Tibial artery (tissue), 4 donors: ENCODE results near the gene TMEM258.

Experiments used
- DNase-seq, 2 donors: peaks; one replicate each; pipeline ENCODE4 v3.0.0-alpha.2; 2019
- H3K27ac ChIP-seq, 2 donors: fragments of 200-600 bp; sonication (generic) in 1 of 2; 1 replicate in 1 of 2; 2 replicates in 1 of 2; pipeline ENCODE4 v1.5.1; 2018 to 2019; ENCODE audit warnings: mild to moderate bottlenecking in 1 of 2
- H3K27me3 ChIP-seq, 2 donors: fragments of 200-600 bp; sonication (generic) in 1 of 2; one replicate each; pipeline versions ENCODE4 v1.5.1 to v1.6.0; 2016 to 2019
- H3K36me3 ChIP-seq, 3 donors: fragments of 200-600 bp; sonication (generic) in 2 of 3; one replicate each; pipeline ENCODE4 v1.5.1; 2016 to 2019; ENCODE audit warnings: mild to moderate bottlenecking in 2 of 3
- H3K4me1 ChIP-seq, 4 donors: fragments of 200-600 bp; sonication (generic) in 2 of 4; 1 replicate in 3 of 4; 2 replicates in 1 of 4; pipeline ENCODE4 v1.5.1; 2016 to 2019
- H3K4me3 ChIP-seq, 2 donors: fragments of 200-600 bp; sonication (generic) in 1 of 2; 1 replicate in 1 of 2; 2 replicates in 1 of 2; pipeline ENCODE4 v1.5.1; 2018 to 2019; ENCODE audit warnings: mild to moderate bottlenecking in 2 of 2
- H3K9me3 ChIP-seq, 3 donors: fragments of 200-600 bp; sonication (generic) in 1 of 3; one replicate each; pipeline ENCODE4 v1.5.1; 2016 to 2019
- CTCF ChIP-seq, 2 experiments: fragments of 200-600 bp in 1 of 2; fragments of 450-650 bp in 1 of 2; IDR thresholded peaks; one replicate each; pipeline ENCODE4 v1.5.1; 2017 to 2019; ENCODE audit warnings: antibody characterized with exemption in 2 of 2, mild to moderate bottlenecking in 1 of 2, moderate library complexity in 1 of 2
- intact Hi-C: fragments of 100-400 bp; cut with DNase I; formaldehyde crosslinking; loops from one replicate; pipeline ENCODE4 v1.15.0; 2023; ENCODE audit warnings: low total_unique reads

The TMEM258 gene

GRCh38 chr11:61771985-61772455 is 20.4 kb downstream of the TMEM258 start:
- intact Hi-C loops, result no loop called here
- DNase-seq, result no peak
- TF ChIP-seq CTCF (IDR thresholded peaks at IDR 0.05), result no peak
- H3K27me3 ChIP-seq, result peaks cover 0 to 15% of the 10 kb centered on the region in 2 donors
- no peak overlapping the region for H3K27ac ChIP-seq
- no peaks in the 10 kb centered on the region for H3K9me3 ChIP-seq
- no peak overlapping the region for H3K4me3 ChIP-seq
- no peaks in the 10 kb centered on the region for H3K36me3 ChIP-seq
- peaks cover 0 to 2% (median under 1%) of the 10 kb centered on the region in 4 donors for H3K4me1 ChIP-seq

DNA sequence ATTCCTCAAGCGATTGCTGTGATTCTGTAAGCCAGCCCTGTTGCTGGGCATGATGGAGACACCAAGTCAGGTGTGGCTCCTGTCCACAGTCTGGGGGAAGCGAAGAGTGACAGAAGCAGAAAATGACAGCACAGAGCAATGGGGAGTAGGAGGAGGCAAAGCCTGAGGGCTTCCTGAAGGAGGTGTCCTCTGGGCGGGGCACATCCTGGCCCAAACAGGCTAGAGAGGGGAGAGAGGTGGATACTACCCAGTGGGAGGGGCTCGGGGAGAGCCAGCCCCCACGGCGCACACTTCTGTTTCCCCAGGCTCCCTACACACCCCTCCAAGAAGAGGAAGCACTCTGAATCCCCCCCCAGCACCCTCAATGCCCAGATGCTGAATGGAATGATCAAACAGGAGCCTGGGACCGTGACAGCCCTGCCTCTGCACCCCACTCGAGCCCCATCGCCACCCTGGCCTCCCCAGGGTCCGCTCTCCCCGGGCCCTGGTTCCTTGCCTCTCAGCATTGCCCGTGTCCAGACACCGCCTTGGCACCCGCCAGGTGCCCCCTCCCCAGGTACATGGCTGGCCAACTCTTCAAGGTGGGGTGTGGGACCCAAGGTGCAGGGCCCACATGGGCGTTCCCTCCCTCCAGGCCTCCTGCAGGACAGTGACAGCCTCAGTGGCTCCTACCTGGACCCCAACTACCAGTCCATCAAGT is 21.1 kb downstream of the TMEM258 start:
- no peaks in the 10 kb centered on the region for H3K36me3 ChIP-seq
- H3K4me3 ChIP-seq, result no peak overlapping the region
- no peak for DNase-seq
- TF ChIP-seq CTCF (IDR thresholded peaks at IDR 0.05), result no peak
- H3K9me3 ChIP-seq, result no peaks in the 10 kb centered on the region
- no peaks in the 10 kb centered on the region for H3K4me1 ChIP-seq
- intact Hi-C loops, result no loop called here
- no peak overlapping the region for H3K27ac ChIP-seq
- H3K27me3 ChIP-seq, result peaks cover 0 to 15% of the 10 kb centered on the region in 2 donors

- Histone ChIP-seq H3K36me3 (no peaks in the 10 kb centered on the region), H3K9me3 (no peaks in the 10 kb centered on the region), H3K4me3 (no peak overlapping the region), H3K27ac (no peak overlapping the region), H3K27me3 (peaks cover 0 to 11% of the 10 kb centered on the region in 2 donors), H3K4me1 (no peaks in the 10 kb centered on the region)
- intact Hi-C loops, result no loop called here
- TF ChIP-seq CTCF (IDR thresholded peaks at IDR 0.05), result no peak
- DNase-seq, result no peak
These were observed 22.3 kb downstream of the TMEM258 start for GRCh38 chr11:61769946-61770683.

GRCh38 chr11:61769169-61769920 is 23.1 kb downstream of the TMEM258 start:
- Histone ChIP-seq H3K9me3 (no peaks in the 10 kb centered on the region), H3K36me3 (no peaks in the 10 kb centered on the region), H3K4me1 (no peaks in the 10 kb centered on the region), H3K4me3 (no peak overlapping the region), H3K27me3 (peaks cover 0 to 11% of the 10 kb centered on the region in 2 donors), H3K27ac (no peak overlapping the region)
- intact Hi-C loops, result no loop called here
- no peak for DNase-seq
- no peak for TF ChIP-seq CTCF (IDR thresholded peaks at IDR 0.05)

GRCh38 chr11:61768376-61769076 is 23.9 kb downstream of the TMEM258 start:
- Histone ChIP-seq H3K9me3 (no peaks in the 10 kb centered on the region), H3K27me3 (peaks cover 0 to 18% of the 10 kb centered on the region in 2 donors), H3K4me3 (no peak overlapping the region), H3K27ac (no peak overlapping the region), H3K4me1 (no peaks in the 10 kb centered on the region), H3K36me3 (no peaks in the 10 kb centered on the region)
- intact Hi-C loops, result no loop called here
- DNase-seq, result no peak
- TF ChIP-seq CTCF (IDR thresholded peaks at IDR 0.05), result no peak
